ENCODE results near the gene MDN1. TPM values are rescaled to one million over a fixed set of nuclear protein-coding genes. Genes with fewer than 3 reads are reported as not detected.

The MDN1 gene
- total and polyA plus RNA-seq, 2 of the 13 experiments (the other 11 are each of a cell fraction or from before 2014, with no cell fraction given), result 18.8 to 52.9 TPM

DNA sequence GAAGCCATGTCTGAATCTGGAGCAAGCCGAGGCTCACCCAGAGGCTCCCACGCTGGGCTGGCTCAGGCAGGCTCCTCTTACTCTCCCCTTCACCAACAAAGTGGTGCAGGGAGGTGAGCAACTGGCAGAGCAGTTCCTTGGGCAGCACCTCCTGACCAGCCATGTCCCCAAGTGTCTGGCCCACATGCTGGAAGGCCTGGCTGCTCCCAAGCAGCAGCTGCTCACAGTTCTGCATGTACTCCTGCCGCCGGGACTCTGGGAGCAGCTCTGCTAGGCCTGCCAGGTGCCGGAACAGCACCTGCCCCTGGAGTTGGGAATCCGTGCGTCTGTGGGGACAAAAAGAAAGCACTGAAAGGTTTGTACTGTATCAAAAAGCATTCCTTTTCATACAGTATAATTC is 123.9 kb downstream of the MDN1 start (continued):
- TF ChIP-seq, protein P1, sequence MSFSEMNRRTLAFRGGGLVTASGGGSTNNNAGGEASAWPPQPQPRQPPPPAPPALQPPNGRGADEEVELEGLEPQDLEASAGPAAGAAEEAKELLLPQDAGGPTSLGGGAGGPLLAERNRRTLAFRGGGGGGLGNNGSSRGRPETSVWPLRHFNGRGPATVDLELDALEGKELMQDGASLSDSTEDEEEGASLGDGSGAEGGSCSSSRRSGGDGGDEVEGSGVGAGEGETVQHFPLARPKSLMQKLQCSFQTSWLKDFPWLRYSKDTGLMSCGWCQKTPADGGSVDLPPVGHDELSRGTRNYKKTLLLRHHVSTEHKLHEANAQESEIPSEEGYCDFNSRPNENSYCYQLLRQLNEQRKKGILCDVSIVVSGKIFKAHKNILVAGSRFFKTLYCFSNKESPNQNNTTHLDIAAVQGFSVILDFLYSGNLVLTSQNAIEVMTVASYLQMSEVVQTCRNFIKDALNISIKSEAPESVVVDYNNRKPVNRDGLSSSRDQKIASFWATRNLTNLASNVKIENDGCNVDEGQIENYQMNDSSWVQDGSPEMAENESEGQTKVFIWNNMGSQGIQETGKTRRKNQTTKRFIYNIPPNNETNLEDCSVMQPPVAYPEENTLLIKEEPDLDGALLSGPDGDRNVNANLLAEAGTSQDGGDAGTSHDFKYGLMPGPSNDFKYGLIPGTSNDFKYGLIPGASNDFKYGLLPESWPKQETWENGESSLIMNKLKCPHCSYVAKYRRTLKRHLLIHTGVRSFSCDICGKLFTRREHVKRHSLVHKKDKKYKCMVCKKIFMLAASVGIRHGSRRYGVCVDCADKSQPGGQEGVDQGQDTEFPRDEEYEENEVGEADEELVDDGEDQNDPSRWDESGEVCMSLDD (CRISPR knock-in tag; IDR thresholded peaks at IDR 0.05; ENCODE audit: borderline replicate concordance), result no peak
- TF ChIP-seq, protein P2, sequence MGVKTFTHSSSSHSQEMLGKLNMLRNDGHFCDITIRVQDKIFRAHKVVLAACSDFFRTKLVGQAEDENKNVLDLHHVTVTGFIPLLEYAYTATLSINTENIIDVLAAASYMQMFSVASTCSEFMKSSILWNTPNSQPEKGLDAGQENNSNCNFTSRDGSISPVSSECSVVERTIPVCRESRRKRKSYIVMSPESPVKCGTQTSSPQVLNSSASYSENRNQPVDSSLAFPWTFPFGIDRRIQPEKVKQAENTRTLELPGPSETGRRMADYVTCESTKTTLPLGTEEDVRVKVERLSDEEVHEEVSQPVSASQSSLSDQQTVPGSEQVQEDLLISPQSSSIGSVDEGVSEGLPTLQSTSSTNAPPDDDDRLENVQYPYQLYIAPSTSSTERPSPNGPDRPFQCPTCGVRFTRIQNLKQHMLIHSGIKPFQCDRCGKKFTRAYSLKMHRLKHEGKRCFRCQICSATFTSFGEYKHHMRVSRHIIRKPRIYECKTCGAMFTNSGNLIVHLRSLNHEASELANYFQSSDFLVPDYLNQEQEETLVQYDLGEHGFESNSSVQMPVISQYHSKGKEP (CRISPR knock-in tag; IDR thresholded peaks at IDR 0.05), result no peak
- TF ChIP-seq NPAS2 (CRISPR knock-in tag; IDR thresholded peaks at IDR 0.05; ENCODE audit: borderline replicate concordance) (no peak), NCOA5 (CRISPR knock-in tag; IDR thresholded peaks at IDR 0.05) (no peak)

DNA sequence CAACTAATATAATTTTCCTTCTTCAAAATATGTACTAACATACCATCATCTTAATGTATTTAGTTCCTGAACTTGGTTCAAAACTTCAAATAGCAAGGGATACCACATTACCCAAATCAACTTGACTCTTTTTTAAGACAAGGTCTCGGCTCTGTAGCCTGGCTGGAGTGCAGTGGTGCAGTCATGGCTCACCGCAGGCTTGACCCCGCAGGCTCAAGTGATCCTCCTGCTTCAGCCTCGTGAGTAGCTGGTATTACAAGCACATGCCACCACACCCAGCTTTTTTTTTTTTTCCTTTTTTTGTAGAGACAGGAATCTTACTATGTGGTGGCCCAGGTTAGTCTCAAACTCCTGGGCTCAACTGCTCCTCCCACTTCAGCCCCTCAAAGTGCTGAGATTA is 125.2 kb downstream of the MDN1 start:
- ChIA-PET CTCF (ENCODE audit: low intra/inter-chr PET ratio, low total read pairs) (no interaction called here), POLR2A (no interaction called here)
- no peak overlapping the region for H3K27ac ChIP-seq (ENCODE audit: extremely low read length, insufficient read depth, low read length)
- H3K27me3 ChIP-seq (ENCODE audit: control insufficient read depth in 1 of 2, insufficient read depth in 2 of 2, low read length in 2 of 2), result no peaks in the 10 kb centered on the region
- FAIRE-seq (no peak), DNase-seq (ENCODE audit: low spot score) (no peak), ATAC-seq (no peak)
- H3K36me3 ChIP-seq (replicated peaks in 1 of 2; ENCODE audit: control insufficient read depth in 1 of 2, insufficient read depth in 2 of 2, low read length in 2 of 2), result peaks cover 32 to 80% of the 10 kb centered on the region in 2 experiments
- H4K20me1 ChIP-seq (ENCODE audit: insufficient read depth, low read length), result no peaks in the 10 kb centered on the region
- H2AFZ ChIP-seq (ENCODE audit: low read length), result no peak overlapping the region
- no peak overlapping the region for H3K4me3 ChIP-seq (replicated peaks in 1 of 3; ENCODE audit: insufficient read depth in 1 of 3, low read depth in 2 of 3, low read length in 3 of 3)
- intact Hi-C loops (cut with micrococcal nuclease; ENCODE audit: unreplicated experiment) (no loop called here), in situ Hi-C loops (cut with HindIII; ENCODE audit: extremely low pct_ligation_motif_present, low pct_unique_long_range_greater_than_20kb) (no loop called here)
- H3K4me1 ChIP-seq (ENCODE audit: insufficient read depth, low read length), result no peaks in the 10 kb centered on the region
- TF ChIP-seq YY1 (IDR thresholded peaks at IDR 0.05; ENCODE audit: insufficient read depth, insufficient replicate concordance, low read depth, low read length), result no peak
- no peak for TF ChIP-seq NAIF1 (CRISPR knock-in tag; IDR thresholded peaks at IDR 0.05; ENCODE audit: borderline replicate concordance)
- no peak for TF ChIP-seq MED8 (CRISPR knock-in tag; IDR thresholded peaks at IDR 0.05; ENCODE audit: insufficient replicate concordance)
- no peak for TF ChIP-seq SIN3B (IDR thresholded peaks at IDR 0.05; ENCODE audit: low read length)
- no peak overlapping the region for H3K4me2 ChIP-seq (ENCODE audit: low read depth, low read length)
- no peak overlapping the region for H3K9ac ChIP-seq (ENCODE audit: insufficient read depth, low read depth, low read length)
- no peaks in the 10 kb centered on the region for H3K9me3 ChIP-seq (ENCODE audit: low read length)
- no TSS peak for BruUV-seq (replicated peaks)
- 97% methylated on average over 4 of the region's 4 CpGs for WGBS (ENCODE audit: low lambda C conversion rate)
- no peaks in the 10 kb centered on the region for H3K79me2 ChIP-seq (ENCODE audit: insufficient read depth, low read length)

All from HepG2 (cell line).